Measurements from ENCODE around the gene SPATA31C1.

GRCh38 chr9:87958591-87958990 is 40.8 kb downstream of the SPATA31C1 start:
- TF ChIP-seq POLR2A (IDR thresholded peaks at IDR 0.05) (no peak), CTCF (IDR thresholded peaks at IDR 0.05) (no peak)
